ENCODE measurements around the gene EXOSC10. TPM values are rescaled to one million over a fixed set of nuclear protein-coding genes. Genes with fewer than 3 reads are reported as not detected.

The EXOSC10 gene
- total and polyA plus RNA-seq, 9 of the 15 experiments (the other 6 are each of a cell fraction or from before 2014, with no cell fraction given) = 23.4 to 150 (median 105) TPM

DNA sequence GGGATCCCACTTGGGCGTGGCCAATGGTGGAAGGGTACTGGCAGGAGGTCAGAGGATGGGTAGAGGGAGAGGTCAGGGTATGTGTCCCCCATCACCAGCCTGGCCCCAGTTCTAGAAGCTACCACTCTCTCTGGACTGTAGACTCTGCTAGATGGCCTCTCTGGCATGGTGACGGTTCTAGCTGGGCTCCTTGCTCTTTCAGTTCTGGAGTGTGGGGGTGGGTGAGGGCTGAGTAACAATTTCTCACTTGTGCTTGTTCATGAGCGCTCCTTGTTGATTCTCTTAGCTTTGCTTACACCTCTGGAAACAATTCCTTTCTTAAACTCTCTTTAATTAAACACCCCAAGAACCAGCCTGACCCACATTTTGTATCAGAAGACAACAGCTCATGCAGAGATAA is 25.3 kb upstream of the EXOSC10 start (continued):
- TF ChIP-seq, protein P1, sequence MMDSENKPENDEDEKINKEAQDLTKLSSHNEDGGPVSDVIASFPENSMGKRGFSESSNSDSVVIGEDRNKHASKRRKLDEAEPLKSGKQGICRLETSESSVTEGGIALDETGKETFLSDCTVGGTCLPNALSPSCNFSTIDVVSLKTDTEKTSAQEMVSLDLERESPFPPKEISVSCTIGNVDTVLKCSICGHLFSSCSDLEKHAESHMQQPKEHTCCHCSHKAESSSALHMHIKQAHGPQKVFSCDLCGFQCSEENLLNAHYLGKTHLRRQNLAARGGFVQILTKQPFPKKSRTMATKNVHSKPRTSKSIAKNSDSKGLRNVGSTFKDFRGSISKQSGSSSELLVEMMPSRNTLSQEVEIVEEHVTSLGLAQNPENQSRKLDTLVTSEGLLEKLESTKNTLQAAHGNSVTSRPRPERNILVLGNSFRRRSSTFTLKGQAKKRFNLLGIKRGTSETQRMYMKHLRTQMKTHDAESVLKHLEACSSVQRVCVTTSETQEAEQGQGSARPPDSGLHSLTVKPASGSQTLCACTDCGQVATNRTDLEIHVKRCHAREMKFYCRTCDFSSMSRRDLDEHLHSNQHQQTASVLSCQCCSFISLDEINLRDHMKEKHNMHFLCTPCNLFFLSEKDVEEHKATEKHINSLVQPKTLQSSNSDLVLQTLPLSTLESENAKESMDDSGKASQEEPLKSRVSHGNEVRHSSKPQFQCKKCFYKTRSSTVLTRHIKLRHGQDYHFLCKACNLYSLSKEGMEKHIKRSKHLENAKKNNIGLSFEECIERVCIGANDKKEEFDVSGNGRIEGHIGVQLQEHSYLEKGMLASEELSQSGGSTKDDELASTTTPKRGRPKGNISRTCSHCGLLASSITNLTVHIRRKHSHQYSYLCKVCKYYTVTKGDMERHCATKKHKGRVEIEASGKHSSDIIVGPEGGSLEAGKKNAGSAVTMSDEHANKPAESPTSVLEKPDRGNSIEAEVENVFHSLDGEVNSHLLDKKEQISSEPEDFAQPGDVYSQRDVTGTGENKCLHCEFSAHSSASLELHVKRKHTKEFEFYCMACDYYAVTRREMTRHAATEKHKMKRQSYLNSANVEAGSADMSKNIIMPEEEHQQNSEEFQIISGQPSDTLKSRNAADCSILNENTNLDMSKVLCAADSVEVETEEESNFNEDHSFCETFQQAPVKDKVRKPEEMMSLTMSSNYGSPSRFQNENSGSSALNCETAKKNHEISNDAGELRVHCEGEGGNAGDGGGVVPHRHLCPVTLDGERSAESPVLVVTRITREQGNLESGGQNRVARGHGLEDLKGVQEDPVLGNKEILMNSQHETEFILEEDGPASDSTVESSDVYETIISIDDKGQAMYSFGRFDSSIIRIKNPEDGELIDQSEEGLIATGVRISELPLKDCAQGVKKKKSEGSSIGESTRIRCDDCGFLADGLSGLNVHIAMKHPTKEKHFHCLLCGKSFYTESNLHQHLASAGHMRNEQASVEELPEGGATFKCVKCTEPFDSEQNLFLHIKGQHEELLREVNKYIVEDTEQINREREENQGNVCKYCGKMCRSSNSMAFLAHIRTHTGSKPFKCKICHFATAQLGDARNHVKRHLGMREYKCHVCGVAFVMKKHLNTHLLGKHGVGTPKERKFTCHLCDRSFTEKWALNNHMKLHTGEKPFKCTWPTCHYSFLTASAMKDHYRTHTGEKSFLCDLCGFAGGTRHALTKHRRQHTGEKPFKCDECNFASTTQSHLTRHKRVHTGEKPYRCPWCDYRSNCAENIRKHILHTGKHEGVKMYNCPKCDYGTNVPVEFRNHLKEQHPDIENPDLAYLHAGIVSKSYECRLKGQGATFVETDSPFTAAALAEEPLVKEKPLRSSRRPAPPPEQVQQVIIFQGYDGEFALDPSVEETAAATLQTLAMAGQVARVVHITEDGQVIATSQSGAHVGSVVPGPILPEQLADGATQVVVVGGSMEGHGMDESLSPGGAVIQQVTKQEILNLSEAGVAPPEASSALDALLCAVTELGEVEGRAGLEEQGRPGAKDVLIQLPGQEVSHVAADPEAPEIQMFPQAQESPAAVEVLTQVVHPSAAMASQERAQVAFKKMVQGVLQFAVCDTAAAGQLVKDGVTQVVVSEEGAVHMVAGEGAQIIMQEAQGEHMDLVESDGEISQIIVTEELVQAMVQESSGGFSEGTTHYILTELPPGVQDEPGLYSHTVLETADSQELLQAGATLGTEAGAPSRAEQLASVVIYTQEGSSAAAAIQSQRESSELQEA (IDR thresholded peaks at IDR 0.05; ENCODE audit: low read depth) = no peak

DNA sequence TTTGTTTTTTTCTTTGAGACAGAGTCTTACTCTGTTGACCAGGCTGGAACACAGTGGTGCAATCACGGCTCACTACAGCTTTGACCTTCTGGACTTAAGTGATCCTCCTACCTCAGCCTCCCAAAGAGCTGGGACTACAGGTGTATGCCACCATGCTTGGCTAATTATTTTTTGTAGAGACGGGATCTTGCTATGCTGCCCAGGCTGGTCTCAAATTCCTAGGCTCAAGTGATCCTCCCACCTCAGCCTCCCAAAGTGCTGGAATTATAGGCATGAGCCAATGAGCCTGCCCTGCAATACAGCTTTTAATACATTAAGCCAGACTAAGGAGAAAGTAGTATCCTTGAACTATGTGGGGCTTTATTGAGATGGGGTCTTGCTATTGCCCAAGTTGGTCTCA is 16.6 kb upstream of the EXOSC10 start:
- CTCF ChIA-PET (ENCODE audit: low intra/inter-chr PET ratio) = no interaction called here
- no peak for DNase-seq (ENCODE audit: extremely low read depth in 1 of 4, low spot score in 3 of 4)
- Histone ChIP-seq H3K9me1 (ENCODE audit: control insufficient read depth, insufficient read depth, low read length) (no peaks in the 10 kb centered on the region), H3K27me3 (ENCODE audit: control insufficient read depth in 2 of 2, insufficient read depth in 2 of 2, low read length in 2 of 2) (no peaks in the 10 kb centered on the region), H4K20me1 (replicated peaks; ENCODE audit: control insufficient read depth, insufficient read depth, low read length) (no peaks in the 10 kb centered on the region), H3K4me1 (replicated peaks in 1 of 2; ENCODE audit: control insufficient read depth in 2 of 2, insufficient read depth in 2 of 2, low read length in 2 of 2) (no peaks in the 10 kb centered on the region), H3K36me3 (ENCODE audit: control insufficient read depth, insufficient read depth, low read length) (peaks cover 77% of the 10 kb centered on the region), H3K27ac (ENCODE audit: extremely low read depth, low read depth, low read length) (no peak overlapping the region), H3K9me3 (replicated peaks; ENCODE audit: control insufficient read depth, insufficient read depth, low read depth, low read length) (no peaks in the 10 kb centered on the region), H3K4me3 (no peak overlapping the region), H3K4me2 (ENCODE audit: insufficient read depth, low read length) (no peak overlapping the region), H2AFZ (ENCODE audit: low read depth, low read length) (no peak overlapping the region), H3K79me2 (ENCODE audit: control insufficient read depth, insufficient read depth, low read length) (no peaks in the 10 kb centered on the region), H3K9ac (ENCODE audit: insufficient read depth in 1 of 2, low read depth in 2 of 2, low read length in 2 of 2) (no peak overlapping the region)
- POLR2A ChIA-PET = no interaction called here
- TF ChIP-seq SRSF7 (optimal IDR thresholded peaks at IDR 0.05; ENCODE audit: low read depth, low read length) = no peak
- TF ChIP-seq ZNF121 (CRISPR knock-in tag; conservative IDR thresholded peaks at IDR 0.05) = peak; percentile 63
- in situ Hi-C loops (cut with MboI) (no loop called here), intact Hi-C loops (cut with micrococcal nuclease) (no loop called here)
- BruUV-seq (replicated peaks) = TSS peak; percentile 25
- WGBS (ENCODE audit: insufficient coverage, low coverage, missing lambda C conversion rate) = 100% methylated on average over 2 of the region's 2 CpGs
- FAIRE-seq = no peak
- no peak for ATAC-seq

All from K562 (cell line).